Stimulated activated CD4-positive, alpha-beta T cell treated with anti-CD3 and anti-CD28 coated beads, Interleukin-12 subunit alpha, Interleukin-12 subunit beta, amount 100 ng/mL, for 4 hours (primary cell): ENCODE data around the gene HHIP.

Experiments
- DNase-seq: peaks from one replicate; pipeline ENCODE4 v3.0.0-alpha.2; 2020

Gene HHIP

GRCh38 chr4:144658015-144658567 is 12.1 kb downstream of the HHIP start:
- no peak for DNase-seq

- no peak for DNase-seq
Observed at GRCh38 chr4:144658903-144659302, 12.9 kb downstream of the HHIP start.

GRCh38 chr4:144659447-144659846 is 13.5 kb downstream of the HHIP start:
- no peak for DNase-seq

- no peak for DNase-seq
Observed at GRCh38 chr4:144663834-144664475, 18.0 kb downstream of the HHIP start.

GRCh38 chr4:144666539-144667175 is 20.7 kb downstream of the HHIP start:
- DNase-seq: no peak

- no peak for DNase-seq
Observed at GRCh38 chr4:144667500-144667899, 21.5 kb downstream of the HHIP start.

GRCh38 chr4:144670776-144671175 is 24.8 kb downstream of the HHIP start:
- DNase-seq: no peak

GRCh38 chr4:144674711-144675110 is 28.8 kb downstream of the HHIP start:
- no peak for DNase-seq

- no peak for DNase-seq
Observed at GRCh38 chr4:144681806-144682205, 35.9 kb downstream of the HHIP start.

- DNase-seq: no peak
Observed at GRCh38 chr4:144683516-144683915, 37.6 kb downstream of the HHIP start.

- no peak for DNase-seq
Observed at GRCh38 chr4:144685911-144686310, 40.0 kb downstream of the HHIP start.

- DNase-seq: no peak
Observed at GRCh38 chr4:144686921-144687320, 41.0 kb downstream of the HHIP start.

- DNase-seq: no peak
Observed at GRCh38 chr4:144687466-144687865, 41.5 kb downstream of the HHIP start.

GRCh38 chr4:144688035-144688569 is 42.1 kb downstream of the HHIP start:
- DNase-seq: no peak

GRCh38 chr4:144689125-144689524 is 43.2 kb downstream of the HHIP start:
- no peak for DNase-seq

GRCh38 chr4:144695721-144696120 is 49.8 kb downstream of the HHIP start:
- DNase-seq: no peak

- DNase-seq: no peak
Observed at GRCh38 chr4:144696376-144696775, 50.4 kb downstream of the HHIP start.

GRCh38 chr4:144699565-144699964 is 53.6 kb downstream of the HHIP start:
- DNase-seq: no peak

GRCh38 chr4:144701683-144702233 is 55.8 kb downstream of the HHIP start:
- DNase-seq: no peak

- DNase-seq: no peak
Observed at GRCh38 chr4:144703494-144703893, 57.5 kb downstream of the HHIP start.

GRCh38 chr4:144705601-144706590 is 59.9 kb downstream of the HHIP start:
- DNase-seq: no peak

- DNase-seq: no peak
Observed at GRCh38 chr4:144709159-144709558, 63.2 kb downstream of the HHIP start.
